RWPE1 (cell line): ENCODE results near the gene RNF157.

Source experiments
- CTCF ChIA-PET: fragments of 350-600 bp; sonication (Branson Sonifier 250); formaldehyde crosslinking; extraction: SDS; loops from one replicate; lab custom pipeline; 2021; lab: Yijun Ruan, JAX
- POLR2A ChIA-PET: fragments of 400-600 bp; formaldehyde crosslinking; extraction: SDS; loops from one replicate; lab custom pipeline; 2020; ENCODE audit warnings: antibody characterized with exemption; ENCODE audit not compliant: low non-redundant PET; lab: Yijun Ruan, JAX
- DNase-seq: peaks from one replicate; pipeline ENCODE4 v3.0.0; 2012; ENCODE audit warnings: low spot score
- H3K27ac ChIP-seq: fragments of 450-650 bp; 2 replicates; pipeline ENCODE4 v1.5.1; 2017
- CTCF ChIP-seq: fragments of 450-650 bp; conservative IDR thresholded peaks from 2 replicates; pipeline ENCODE4 v1.5.1; 2017; ENCODE audit warnings: low read depth, mild to moderate bottlenecking

RNF157 gene

GRCh38 chr17:76155988-76156661, 84.2 kb downstream of the RNF157 start:
- CTCF ChIA-PET, result interaction anchor here (0.6 to 2.0 kb wide), 3 partner anchors 10 to 198 kb away, joined by 3 to 7 read pairs (median 3); no protein-coding TSS in a partner anchor
- DNase-seq, result no peak
- TF ChIP-seq CTCF, result no peak
- H3K27ac ChIP-seq, result no peak overlapping the region
- POLR2A ChIA-PET, result interaction anchor here (0.5 to 0.6 kb wide), 3 partner anchors 178 to 896 kb away, joined by 3 to 4 read pairs (median 4); no protein-coding TSS in a partner anchor

- no peak for TF ChIP-seq CTCF
- POLR2A ChIA-PET, result interaction anchor here (0.5 kb wide), 1 partner anchor 207 kb away, joined by 4 read pairs; no protein-coding TSS in a partner anchor
- H3K27ac ChIP-seq, result no peak overlapping the region
- CTCF ChIA-PET, result interaction anchor here (0.6 to 2.0 kb wide), 4 partner anchors 9 to 311 kb away, joined by 3 to 7 read pairs (median 3); no protein-coding TSS in a partner anchor
- no peak for DNase-seq
Measured at GRCh38 chr17:76154936-76155845, 85.1 kb downstream of the RNF157 start.

- no peak for TF ChIP-seq CTCF
- ChIA-PET POLR2A (no interaction called here), CTCF (interaction anchor here (0.6 to 1.7 kb wide), 6 partner anchors 10 to 310 kb away, joined by 3 to 7 read pairs (median 4); no protein-coding TSS in a partner anchor)
- no peak overlapping the region for H3K27ac ChIP-seq
- no peak for DNase-seq
Measured at GRCh38 chr17:76154292-76154691, 86.0 kb downstream of the RNF157 start.

- no peak overlapping the region for H3K27ac ChIP-seq
- POLR2A ChIA-PET, result no interaction called here
- CTCF ChIA-PET, result interaction anchor here (0.5 to 1.7 kb wide), 7 partner anchors 9 to 415 kb away, joined by 3 to 7 read pairs (median 4); no protein-coding TSS in a partner anchor
- DNase-seq, result no peak
- TF ChIP-seq CTCF, result no peak
Measured at GRCh38 chr17:76153640-76154039, 86.7 kb downstream of the RNF157 start.

GRCh38 chr17:76153202-76153601, 87.1 kb downstream of the RNF157 start:
- no peak overlapping the region for H3K27ac ChIP-seq
- POLR2A ChIA-PET, result no interaction called here
- CTCF ChIA-PET, result interaction anchor here (0.5 to 1.7 kb wide), 7 partner anchors 9 to 415 kb away, joined by 3 to 7 read pairs (median 4); no protein-coding TSS in a partner anchor
- no peak for TF ChIP-seq CTCF
- DNase-seq, result no peak

- H3K27ac ChIP-seq, result no peak overlapping the region
- CTCF ChIA-PET, result interaction anchor here (0.5 to 1.7 kb wide), 6 partner anchors 8 to 193 kb away, joined by 3 to 7 read pairs (median 4); no protein-coding TSS in a partner anchor
- POLR2A ChIA-PET, result no interaction called here
- no peak for DNase-seq
- TF ChIP-seq CTCF, result no peak
Measured at GRCh38 chr17:76152591-76152990, 87.7 kb downstream of the RNF157 start.
